Activated CD4-positive, alpha-beta T cell treated with anti-CD3 and anti-CD28 coated beads, Interleukin-2, amount 50 U/mL, for 16 hours (primary cell): ENCODE measurements around the gene BAIAP2.
"Not testable (repeated sequence)": the region's sequence is repeated elsewhere in the genome, so short reads cannot be mapped to it uniquely, and the experiment has no call there.

Source experiments
- DNase-seq: peaks from one replicate; pipeline ENCODE4 v3.0.0-alpha.2; 2020

Gene BAIAP2

DNA sequence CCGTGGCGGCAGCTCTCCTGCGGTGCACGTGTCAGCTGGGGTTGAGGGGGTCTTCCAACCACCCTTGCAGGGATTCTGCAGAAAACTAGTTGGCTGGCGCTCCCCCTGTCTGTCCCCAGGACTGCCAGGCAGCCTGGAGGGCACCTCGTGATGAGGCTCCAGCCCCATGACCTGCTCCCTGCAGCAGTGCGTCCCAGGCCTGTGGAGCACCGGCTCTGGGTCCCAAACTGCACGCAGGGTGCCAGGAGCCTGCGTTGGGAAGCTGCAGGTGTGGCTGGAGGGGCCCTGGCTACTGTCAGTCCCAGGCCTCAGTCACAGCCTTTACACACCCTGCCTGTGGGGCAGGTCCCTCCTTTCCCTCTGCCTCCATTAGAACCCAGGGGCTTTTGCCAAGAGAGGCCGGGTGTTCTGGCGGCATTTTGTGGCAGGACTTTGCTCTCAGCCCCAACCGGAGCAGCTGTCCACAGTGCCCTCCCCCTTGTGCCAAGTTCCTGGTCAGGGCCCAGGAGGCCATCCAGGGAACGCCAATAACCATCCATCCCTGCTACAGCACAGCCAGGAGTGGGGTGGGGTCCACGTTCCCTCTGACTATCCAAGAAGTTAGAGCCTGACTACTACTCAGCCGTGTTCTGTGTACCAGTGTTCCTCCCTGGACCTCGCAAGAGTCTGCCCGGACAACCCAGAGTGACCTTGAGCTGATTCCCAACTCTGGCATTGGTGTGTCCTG is 34.2 kb upstream of the BAIAP2 start:
- DNase-seq, result no peak

DNA sequence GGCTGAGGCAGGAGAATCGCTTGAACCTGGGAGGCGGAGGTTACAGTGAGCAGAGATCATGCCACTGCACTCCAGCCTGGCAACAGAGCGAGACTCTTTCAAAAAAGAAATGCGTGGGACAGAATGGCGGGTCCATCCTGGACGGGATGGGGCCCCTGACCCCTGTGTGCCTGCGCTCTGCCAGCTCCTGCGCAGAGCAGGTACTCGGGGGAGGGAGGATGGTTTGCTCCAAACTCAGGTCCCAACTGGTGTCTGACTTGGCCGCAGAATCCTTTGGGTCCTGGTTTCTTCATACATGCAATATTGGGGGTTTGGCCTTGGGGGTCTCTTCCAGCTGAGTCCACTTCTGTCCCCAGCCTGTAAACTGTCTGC is 33.0 kb upstream of the BAIAP2 start:
- no peak for DNase-seq

- DNase-seq, result no peak
Observed at GRCh38 chr17:81002409-81003361, 32.3 kb upstream of the BAIAP2 start.

DNA sequence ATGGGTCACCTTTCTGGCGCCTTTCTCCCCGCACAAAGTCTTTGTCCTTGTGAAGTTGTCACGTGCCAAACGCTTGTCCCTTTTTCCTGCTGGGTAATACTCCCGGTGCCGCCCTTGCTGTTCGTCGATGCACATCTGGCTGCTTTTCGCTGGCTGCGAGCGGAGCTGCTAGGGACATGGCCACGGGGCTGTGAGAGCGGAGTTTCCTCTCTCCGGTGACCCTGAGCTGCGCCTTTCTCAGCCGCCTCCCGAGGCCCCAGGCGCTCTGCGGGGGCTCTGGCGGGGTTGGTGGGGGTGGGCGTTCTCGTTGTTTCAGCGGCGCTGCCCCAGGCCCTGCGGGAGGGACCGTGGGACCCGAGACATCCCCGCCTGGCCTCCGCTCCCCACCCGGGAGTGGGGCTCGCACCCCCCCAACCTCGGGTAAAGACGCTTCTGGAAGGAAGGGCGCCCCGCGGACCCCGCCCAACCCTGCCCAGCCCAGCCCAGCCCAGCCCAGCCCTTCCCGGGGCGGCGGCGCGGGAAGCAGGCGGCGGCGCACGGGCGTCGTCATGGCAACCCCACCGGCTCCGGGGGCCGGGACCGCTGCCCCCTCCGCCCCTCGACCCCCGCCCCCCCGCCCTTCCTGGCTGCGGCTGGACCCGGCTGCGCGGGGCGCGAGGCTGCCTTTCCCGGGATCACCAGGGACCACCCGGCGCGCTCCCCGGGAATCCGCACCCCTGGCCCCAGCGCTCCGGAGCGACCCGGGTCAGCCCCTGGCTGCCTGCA is 31.1 kb upstream of the BAIAP2 start:
- no peak for DNase-seq

DNA sequence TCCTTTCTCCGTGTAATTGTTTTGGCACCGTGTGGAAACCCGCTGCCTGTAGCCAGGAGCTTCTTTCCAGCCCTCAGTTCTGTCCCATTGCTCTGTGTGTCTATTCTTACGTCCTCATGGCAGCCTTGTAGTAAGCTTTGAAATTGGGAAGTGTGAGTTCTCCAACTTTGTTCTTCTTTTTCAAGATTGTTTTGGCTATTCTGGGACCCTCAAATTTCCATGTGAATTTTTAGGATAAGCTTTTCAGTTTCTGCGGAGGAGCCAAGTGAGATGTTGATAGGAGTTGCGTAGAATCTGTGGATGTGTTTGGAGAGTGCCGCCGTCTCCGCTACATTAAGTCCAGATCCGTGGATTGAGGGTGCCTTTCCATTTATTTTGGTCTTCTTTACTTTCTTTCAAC is 28.1 kb upstream of the BAIAP2 start:
- no peak for DNase-seq

DNA sequence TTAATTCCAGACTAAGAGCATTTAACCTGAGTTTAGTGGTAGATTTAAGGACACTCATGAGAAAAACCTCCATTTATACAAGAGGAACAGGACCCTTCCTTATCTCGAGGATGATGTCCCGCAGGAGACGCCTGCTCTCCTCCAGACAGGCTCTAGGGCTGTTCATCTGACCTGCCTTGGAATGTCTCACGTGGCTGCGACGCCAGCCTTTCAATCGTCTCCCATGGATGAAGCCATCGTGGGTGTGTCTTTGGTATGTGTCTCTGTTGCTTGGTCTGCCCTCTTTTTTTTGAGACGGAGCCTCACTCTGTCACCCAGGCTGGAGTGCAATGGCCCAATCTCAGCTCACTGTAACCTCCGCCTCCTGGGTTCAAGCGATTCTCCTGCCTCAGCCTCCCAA is 26.8 kb upstream of the BAIAP2 start:
- DNase-seq, result no peak

DNA sequence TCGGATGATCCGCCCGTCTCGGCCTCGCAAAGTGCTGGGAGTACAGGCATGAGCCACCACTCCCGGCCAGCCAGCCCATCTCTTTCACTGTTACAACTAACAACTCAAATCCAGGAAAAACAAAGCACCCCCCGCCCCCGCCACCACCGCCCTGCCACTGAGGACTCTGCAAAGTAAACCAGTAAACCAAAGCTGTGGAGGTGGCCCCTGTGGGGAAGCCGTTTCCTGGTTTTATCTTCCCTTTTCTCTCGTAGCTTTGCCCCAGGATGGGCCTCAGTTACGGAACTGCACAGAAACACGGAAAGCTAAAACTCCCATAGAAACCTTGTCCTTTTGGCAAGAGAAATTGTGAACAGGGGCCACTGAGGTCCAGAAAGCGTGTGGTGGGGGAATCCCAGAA is 25.8 kb upstream of the BAIAP2 start:
- DNase-seq, result no peak

GRCh38 chr17:81010935-81011334 is 24.0 kb upstream of the BAIAP2 start:
- DNase-seq, result no peak

- no peak for DNase-seq
Observed at GRCh38 chr17:81011951-81012350, 23.0 kb upstream of the BAIAP2 start.

DNA sequence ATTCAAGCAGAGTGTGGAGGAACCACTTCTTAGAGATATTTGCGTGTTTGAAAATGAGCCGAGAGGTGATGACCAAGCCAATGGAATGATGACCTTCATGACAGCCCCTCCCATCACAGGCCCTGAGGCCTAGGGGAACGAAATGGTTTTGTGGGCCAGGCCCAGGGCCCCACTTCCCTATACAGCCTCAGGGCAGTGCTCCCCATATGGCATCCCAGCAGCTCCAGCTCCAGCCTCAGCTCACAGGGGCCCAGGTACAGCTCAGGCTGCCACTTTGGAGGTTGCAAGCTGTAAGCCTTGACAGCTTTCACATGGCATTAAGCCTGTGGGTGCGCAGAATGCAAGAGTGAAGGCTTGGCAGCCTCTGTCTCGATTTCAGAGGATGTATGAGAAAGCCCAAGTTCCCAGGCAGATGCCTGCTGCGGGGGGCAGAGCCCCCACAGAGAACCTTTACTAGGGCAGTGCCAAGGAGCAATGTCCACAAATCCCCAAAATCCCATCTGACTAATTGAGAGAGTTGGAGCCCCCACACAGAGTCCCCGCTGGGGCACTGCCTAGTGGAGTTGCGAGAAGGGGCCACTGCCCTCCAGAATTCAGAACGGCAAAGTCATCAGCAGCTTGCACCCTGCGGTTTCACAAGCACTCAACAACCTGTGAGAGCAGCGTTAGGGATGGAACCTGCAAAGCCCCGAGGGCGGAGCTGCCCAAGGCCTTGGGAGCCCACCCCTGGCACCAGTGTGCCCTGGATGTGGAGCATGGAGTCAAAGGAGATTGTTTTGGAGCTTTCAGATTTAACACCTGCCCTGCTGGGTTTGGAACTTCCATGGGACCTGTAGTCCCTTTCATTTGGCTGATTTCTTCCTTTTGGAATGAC is 22.1 kb upstream of the BAIAP2 start:
- DNase-seq, result no peak

GRCh38 chr17:81013642-81014041 is 21.3 kb upstream of the BAIAP2 start:
- no peak for DNase-seq

- no peak for DNase-seq
Observed at GRCh38 chr17:81015136-81015535, 19.8 kb upstream of the BAIAP2 start.

- DNase-seq, result no peak
Observed at GRCh38 chr17:81016575-81016974, 18.4 kb upstream of the BAIAP2 start.

DNA sequence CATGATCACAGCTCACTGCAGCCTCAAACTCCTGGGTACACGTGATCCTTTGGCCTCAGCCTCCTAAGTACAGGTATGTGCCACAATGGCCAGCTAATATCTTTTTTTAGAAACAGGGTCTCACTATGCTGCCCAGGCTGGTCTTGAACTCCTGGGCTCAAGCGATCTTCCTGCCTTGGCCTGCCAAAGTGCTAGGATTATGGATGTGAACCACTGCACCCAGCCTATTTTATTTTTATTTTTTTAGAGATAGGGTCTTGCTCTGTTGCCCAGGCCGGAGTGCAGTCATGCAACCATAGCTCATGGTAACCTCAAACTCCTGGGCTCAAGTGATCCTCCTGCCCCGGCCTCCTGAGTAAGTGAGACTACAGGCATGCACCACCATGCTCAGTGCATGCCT is 17.6 kb upstream of the BAIAP2 start:
- DNase-seq, result not testable (repeated sequence)

DNA sequence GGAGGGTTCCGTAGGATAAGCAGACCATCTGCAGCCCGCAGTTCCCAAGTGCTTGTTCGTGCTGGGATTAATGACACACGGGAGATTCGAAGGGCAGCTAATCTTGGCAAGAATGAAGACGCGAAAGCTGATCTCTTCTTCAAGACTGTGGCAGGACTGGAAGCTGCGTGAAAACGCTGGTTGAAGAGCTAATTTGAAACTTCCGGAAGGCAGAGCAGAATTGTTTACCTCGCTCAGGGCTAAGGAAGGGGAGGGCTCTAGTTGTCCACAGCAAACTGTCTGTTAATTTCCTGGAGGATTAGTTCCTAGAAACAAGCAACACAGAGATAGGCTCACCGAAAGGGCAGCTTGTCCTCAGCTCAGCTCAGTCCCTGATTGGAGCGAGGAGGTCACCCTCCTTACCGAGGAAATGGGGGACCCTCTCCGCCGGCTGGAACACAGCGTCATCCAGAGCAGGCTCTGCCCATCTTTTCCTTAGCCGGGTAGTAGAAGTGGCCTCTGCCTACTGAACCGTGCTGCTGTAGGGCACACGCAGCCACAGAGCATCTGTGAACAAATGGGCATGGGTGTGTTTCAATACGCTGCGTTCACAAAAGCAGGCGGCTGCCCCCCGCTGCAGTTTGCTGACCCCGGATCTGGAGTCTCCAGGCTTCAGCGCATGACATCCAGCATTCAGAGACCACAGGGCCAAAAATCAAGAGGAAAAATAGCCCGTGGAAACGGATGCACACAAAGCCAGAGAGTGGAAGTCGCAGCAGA is 16.7 kb upstream of the BAIAP2 start:
- peak; percentile 60 for DNase-seq

GRCh38 chr17:81019563-81020442 is 15.1 kb upstream of the BAIAP2 start:
- no peak for DNase-seq

GRCh38 chr17:81020443-81020766 is 14.5 kb upstream of the BAIAP2 start:
- no peak for DNase-seq

DNA sequence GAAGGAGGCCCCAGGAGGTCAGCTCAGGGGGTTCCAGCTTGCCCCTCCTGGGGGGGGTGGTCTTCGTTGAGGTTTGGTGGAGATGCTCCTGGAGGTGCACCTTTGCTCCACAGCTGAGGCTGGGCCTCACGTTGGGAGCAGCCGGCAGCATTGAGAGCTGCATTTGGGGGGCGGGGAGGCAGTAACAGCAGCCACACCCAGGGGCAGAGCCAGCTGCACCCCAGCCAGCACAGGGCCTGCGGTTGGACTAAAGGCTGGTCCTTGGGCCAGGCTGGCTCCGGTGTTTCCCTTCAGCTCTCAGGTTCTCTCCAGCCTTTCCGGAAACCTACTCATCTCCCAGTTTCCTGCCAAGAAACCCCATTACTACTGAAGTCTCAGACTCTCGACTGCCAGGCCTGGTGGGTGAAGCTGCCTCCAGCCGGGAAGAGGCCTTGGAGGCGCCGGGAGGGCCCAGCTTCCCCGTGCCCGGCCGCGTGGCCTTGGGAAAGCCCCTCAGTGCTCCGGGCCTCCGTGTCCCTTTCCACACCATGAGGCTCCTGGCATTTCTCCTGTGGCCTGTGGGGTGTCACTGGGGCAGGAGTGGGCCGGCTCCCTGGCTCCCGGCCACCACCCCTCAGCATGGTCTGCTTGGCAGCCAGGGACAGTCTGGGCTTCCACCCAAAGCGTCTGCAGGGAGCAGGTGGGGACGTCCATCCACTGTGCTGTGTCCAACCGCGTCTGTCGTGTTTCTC is 14.0 kb upstream of the BAIAP2 start:
- DNase-seq, result no peak

- no peak for DNase-seq
Observed at GRCh38 chr17:81021531-81022343, 13.2 kb upstream of the BAIAP2 start.
